Esophagus squamous epithelium (tissue), 5 donors: ENCODE data around the gene CTNNBIP1. TPM values are rescaled to one million over a fixed set of nuclear protein-coding genes. Genes with fewer than 3 reads are reported as not detected.

Experiments used
- DNase-seq: peaks from one replicate; lab custom pipeline; 2025; lab: John Stamatoyannopoulos, UW
- H3K27ac ChIP-seq, 4 donors: fragments of 200-600 bp; sonication (generic); one replicate each; pipeline ENCODE4 v1.5.1; 2016 to 2019; ENCODE audit warnings: mild to moderate bottlenecking in 1 of 4
- H3K27me3 ChIP-seq, 4 donors: fragments of 200-600 bp; sonication (generic); 1 replicate in 3 of 4; 2 replicates in 1 of 4; pipeline versions ENCODE4 v1.5.1 to v1.6.0; 2017 to 2021; ENCODE audit warnings: antibody characterized with exemption in 1 of 4
- H3K36me3 ChIP-seq, 3 donors: fragments of 200-600 bp; sonication (generic); one replicate each; pipeline ENCODE4 v1.5.1; 2016 to 2019
- H3K4me1 ChIP-seq, 3 donors: fragments of 200-600 bp; sonication (generic); one replicate each; pipeline ENCODE4 v1.5.1; 2017 to 2019
- H3K4me3 ChIP-seq, 4 donors: fragments of 200-600 bp; sonication (generic); 1 replicate in 3 of 4; 2 replicates in 1 of 4; pipeline ENCODE4 v1.5.1; 2016 to 2019; ENCODE audit warnings: mild to moderate bottlenecking in 2 of 4, moderate library complexity in 1 of 4
- H3K9me3 ChIP-seq, 3 donors: fragments of 200-600 bp; sonication (generic); one replicate each; pipeline ENCODE4 v1.5.1; 2016 to 2019
- CTCF ChIP-seq, 6 experiments: fragments of 450-650 bp in 4 of 6; fragments of 200-600 bp in 2 of 6; sonication (generic) in 2 of 6; IDR thresholded peaks; one replicate each; pipeline ENCODE4 v1.5.1; 2016 to 2019; ENCODE audit warnings: antibody characterized with exemption in 6 of 6, mild to moderate bottlenecking in 4 of 6, moderate library complexity in 4 of 6
- POLR2A ChIP-seq, 4 donors: fragments of 450-650 bp; IDR thresholded peaks; one replicate each; pipeline ENCODE4 v1.6.1; 2017; ENCODE audit warnings: antibody characterized with exemption in 4 of 4, mild to moderate bottlenecking in 4 of 4, moderate library complexity in 3 of 4
- WGBS, 2 donors: methylation state at CpG; one replicate each; pipeline ENCODE4 v1.1.5; 2018; 5-methylcytosine and 5-hydroxymethylcytosine counted together
- intact Hi-C: fragments of 100-400 bp; cut with DNase I; formaldehyde crosslinking; loops from one replicate; pipeline ENCODE4 v1.15.0; 2022
- total RNA-seq, 4 donors: library from RNA; depleted of rRNA; stranded (reverse); fragments of >200 nt; gene quantifications; one replicate each; pipeline ENCODE4 v1.1.0, GENCODE V29; 2016
- donor health status: DM: yes; HTN: yes; CAD: no.

Gene CTNNBIP1
- total RNA-seq, 4 donors from 2014 or later, result 76.1 to 186 (median 118) TPM

- peak overlapping the region in 3 of 4 donors; percentile 71 to 99 (median 97) for H3K4me3 ChIP-seq
- H3K4me1 ChIP-seq, result peaks cover 34 to 74% (median 48%) of the 10 kb centered on the region in 3 donors
- WGBS, 2 donors, result 30 to 55% methylated on average over 4 of the region's 4 CpGs
Observed at GRCh38 chr1:9821710-9822109, 88.4 kb downstream of the CTNNBIP1 start.

GRCh38 chr1:9820521-9820920, 89.5 kb downstream of the CTNNBIP1 start:
- no peak for TF ChIP-seq CTCF (IDR thresholded peaks at IDR 0.05)
- TF ChIP-seq POLR2A (IDR thresholded peaks at IDR 0.05), result no peak
- no peak overlapping the region for H3K4me3 ChIP-seq
- H3K4me1 ChIP-seq, result peaks cover 34 to 65% (median 41%) of the 10 kb centered on the region in 3 donors
- no peak for DNase-seq
- no peak overlapping the region for H3K27ac ChIP-seq
- no peaks in the 10 kb centered on the region for H3K9me3 ChIP-seq
- H3K27me3 ChIP-seq, result no peaks in the 10 kb centered on the region
- intact Hi-C loops, result no loop called here
- WGBS, 2 donors, result 62 to 63% methylated on average over 3 of the region's 3 CpGs
- no peaks in the 10 kb centered on the region for H3K36me3 ChIP-seq

More at GRCh38 chr1:9821710-9822109, 88.4 kb downstream of the CTNNBIP1 start:
- TF ChIP-seq POLR2A (IDR thresholded peaks at IDR 0.05) (no peak), CTCF (IDR thresholded peaks at IDR 0.05) (no peak)
- intact Hi-C loops, result no loop called here
- Histone ChIP-seq H3K36me3 (no peaks in the 10 kb centered on the region), H3K27me3 (no peaks in the 10 kb centered on the region), H3K27ac (peak overlapping the region in 2 of 4 donors; percentile 89 to 95), H3K9me3 (no peaks in the 10 kb centered on the region)
- no peak for DNase-seq

- Histone ChIP-seq H3K4me1 (peaks cover 21 to 67% (median 31%) of the 10 kb centered on the region in 3 donors), H3K9me3 (no peaks in the 10 kb centered on the region), H3K36me3 (no peaks in the 10 kb centered on the region), H3K4me3 (no peak overlapping the region), H3K27ac (no peak overlapping the region), H3K27me3 (no peaks in the 10 kb centered on the region)
- no peak for DNase-seq
- TF ChIP-seq CTCF (IDR thresholded peaks at IDR 0.05) (no peak), POLR2A (IDR thresholded peaks at IDR 0.05) (no peak)
- 73 to 76% methylated on average over 4 of the region's 4 CpGs for WGBS, 2 donors
- intact Hi-C loops, result no loop called here
Observed at GRCh38 chr1:9817734-9818133, 92.3 kb downstream of the CTNNBIP1 start.

- Histone ChIP-seq H3K36me3 (no peaks in the 10 kb centered on the region), H3K4me1 (peaks cover 5 to 66% (median 27%) of the 10 kb centered on the region in 3 donors), H3K4me3 (no peak overlapping the region), H3K27ac (no peak overlapping the region), H3K9me3 (no peaks in the 10 kb centered on the region), H3K27me3 (no peaks in the 10 kb centered on the region)
- no peak for TF ChIP-seq CTCF (IDR thresholded peaks at IDR 0.05)
- no peak for TF ChIP-seq POLR2A (IDR thresholded peaks at IDR 0.05)
- WGBS, 2 donors, result 23 to 32% methylated on average over 1 of the region's 1 CpG
- DNase-seq, result no peak
- intact Hi-C loops, result no loop called here
Observed at GRCh38 chr1:9816199-9816598, 93.9 kb downstream of the CTNNBIP1 start.

- no peak overlapping the region for H3K4me3 ChIP-seq
- 76 to 77% methylated on average over 2 of the region's 2 CpGs for WGBS, 2 donors
- intact Hi-C loops, result no loop called here
- H3K4me1 ChIP-seq, result peaks cover 0 to 66% (median 27%) of the 10 kb centered on the region in 3 donors
- H3K9me3 ChIP-seq, result no peaks in the 10 kb centered on the region
- no peak overlapping the region for H3K27ac ChIP-seq
- TF ChIP-seq POLR2A (IDR thresholded peaks at IDR 0.05) (no peak), CTCF (IDR thresholded peaks at IDR 0.05) (no peak)
- H3K27me3 ChIP-seq, result no peaks in the 10 kb centered on the region
- no peaks in the 10 kb centered on the region for H3K36me3 ChIP-seq
- DNase-seq, result no peak
Observed at GRCh38 chr1:9815150-9815549, 94.9 kb downstream of the CTNNBIP1 start.
